Measurements from ENCODE around the gene PCMT1. TPM values are rescaled to one million over a fixed set of nuclear protein-coding genes. Genes with fewer than 3 reads are reported as not detected.
"Not testable (repeated sequence)": the region's sequence is repeated elsewhere in the genome, so short reads cannot be mapped to it uniquely, and the experiment has no call there.

PCMT1 gene
- total and polyA plus RNA-seq, 10 of the 15 experiments (the other 5 are each of a cell fraction or from before 2014, with no cell fraction given): 48.5 to 126 (median 81.2) TPM

DNA sequence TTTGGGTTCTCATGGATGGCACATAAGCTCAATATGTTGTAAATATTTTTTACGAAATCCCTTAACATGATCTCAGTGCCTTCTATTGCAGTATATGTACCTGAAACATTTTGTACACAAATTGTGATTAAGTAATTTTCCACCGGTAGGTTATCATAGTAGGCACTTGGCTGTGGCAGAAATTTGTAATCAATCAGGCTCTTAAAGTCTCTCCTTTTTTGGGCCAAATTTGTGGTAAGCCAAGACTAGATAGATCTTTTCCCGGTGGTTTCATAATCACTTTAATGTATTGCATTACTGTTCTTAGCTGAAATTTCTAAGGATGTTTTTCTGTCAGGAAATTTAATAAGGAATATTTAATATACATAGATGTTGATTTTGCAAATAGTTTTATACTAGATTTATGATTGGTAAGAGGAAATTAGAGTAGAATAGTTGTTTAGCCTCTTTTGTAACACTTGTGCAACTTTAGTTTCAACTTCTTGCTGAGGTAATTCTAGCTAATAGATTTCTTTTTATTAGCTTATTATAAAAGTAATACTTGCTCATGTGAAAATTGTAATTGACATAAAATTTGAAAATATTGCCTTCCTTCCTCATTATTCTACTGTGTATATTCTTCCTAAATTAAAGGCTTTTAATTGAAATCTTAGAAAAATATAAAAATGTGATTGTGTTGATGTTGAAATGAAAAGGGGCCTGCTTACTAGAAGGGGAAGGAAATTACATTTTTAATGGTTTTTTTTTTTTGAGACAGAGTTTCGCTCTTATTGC, 3.2 kb downstream of the PCMT1 start (continued):
- no peak for TF ChIP-seq ZNF207 (IDR thresholded peaks at IDR 0.05; ENCODE audit: borderline replicate concordance)
- no peak for TF ChIP-seq SREBF2 (IDR thresholded peaks at IDR 0.05; ENCODE audit: low read length)
- TF ChIP-seq, protein P1, sequence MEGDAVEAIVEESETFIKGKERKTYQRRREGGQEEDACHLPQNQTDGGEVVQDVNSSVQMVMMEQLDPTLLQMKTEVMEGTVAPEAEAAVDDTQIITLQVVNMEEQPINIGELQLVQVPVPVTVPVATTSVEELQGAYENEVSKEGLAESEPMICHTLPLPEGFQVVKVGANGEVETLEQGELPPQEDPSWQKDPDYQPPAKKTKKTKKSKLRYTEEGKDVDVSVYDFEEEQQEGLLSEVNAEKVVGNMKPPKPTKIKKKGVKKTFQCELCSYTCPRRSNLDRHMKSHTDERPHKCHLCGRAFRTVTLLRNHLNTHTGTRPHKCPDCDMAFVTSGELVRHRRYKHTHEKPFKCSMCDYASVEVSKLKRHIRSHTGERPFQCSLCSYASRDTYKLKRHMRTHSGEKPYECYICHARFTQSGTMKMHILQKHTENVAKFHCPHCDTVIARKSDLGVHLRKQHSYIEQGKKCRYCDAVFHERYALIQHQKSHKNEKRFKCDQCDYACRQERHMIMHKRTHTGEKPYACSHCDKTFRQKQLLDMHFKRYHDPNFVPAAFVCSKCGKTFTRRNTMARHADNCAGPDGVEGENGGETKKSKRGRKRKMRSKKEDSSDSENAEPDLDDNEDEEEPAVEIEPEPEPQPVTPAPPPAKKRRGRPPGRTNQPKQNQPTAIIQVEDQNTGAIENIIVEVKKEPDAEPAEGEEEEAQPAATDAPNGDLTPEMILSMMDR (IDR thresholded peaks at IDR 0.05 in 2 of 3, conservative IDR thresholded peaks at IDR 0.05 in 1 of 3; ENCODE audit: control insufficient read depth in 2 of 3, extremely low read depth in 1 of 3, insufficient read depth in 1 of 3, low read depth in 3 of 3, low read length in 3 of 3): no peak
- TF ChIP-seq NRF1 (conservative IDR thresholded peaks at IDR 0.05; ENCODE audit: low read depth, low read length): no peak
- TF ChIP-seq, protein P2, sequence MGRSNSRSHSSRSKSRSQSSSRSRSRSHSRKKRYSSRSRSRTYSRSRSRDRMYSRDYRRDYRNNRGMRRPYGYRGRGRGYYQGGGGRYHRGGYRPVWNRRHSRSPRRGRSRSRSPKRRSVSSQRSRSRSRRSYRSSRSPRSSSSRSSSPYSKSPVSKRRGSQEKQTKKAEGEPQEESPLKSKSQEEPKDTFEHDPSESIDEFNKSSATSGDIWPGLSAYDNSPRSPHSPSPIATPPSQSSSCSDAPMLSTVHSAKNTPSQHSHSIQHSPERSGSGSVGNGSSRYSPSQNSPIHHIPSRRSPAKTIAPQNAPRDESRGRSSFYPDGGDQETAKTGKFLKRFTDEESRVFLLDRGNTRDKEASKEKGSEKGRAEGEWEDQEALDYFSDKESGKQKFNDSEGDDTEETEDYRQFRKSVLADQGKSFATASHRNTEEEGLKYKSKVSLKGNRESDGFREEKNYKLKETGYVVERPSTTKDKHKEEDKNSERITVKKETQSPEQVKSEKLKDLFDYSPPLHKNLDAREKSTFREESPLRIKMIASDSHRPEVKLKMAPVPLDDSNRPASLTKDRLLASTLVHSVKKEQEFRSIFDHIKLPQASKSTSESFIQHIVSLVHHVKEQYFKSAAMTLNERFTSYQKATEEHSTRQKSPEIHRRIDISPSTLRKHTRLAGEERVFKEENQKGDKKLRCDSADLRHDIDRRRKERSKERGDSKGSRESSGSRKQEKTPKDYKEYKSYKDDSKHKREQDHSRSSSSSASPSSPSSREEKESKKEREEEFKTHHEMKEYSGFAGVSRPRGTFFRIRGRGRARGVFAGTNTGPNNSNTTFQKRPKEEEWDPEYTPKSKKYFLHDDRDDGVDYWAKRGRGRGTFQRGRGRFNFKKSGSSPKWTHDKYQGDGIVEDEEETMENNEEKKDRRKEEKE (IDR thresholded peaks at IDR 0.05): no peak

DNA sequence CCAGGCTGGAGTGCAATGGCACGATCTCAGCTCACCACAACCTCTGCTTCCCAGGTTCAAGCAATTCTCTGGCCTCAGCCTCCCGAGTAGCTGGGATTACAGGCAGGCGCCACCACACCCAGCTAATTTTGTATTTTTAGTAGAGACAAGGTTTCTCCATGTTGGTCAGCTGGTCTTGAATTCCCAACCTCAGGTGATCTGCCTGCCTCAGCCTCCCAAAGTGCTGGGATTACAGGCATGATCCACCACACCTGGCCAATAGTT, 3.8 kb downstream of the PCMT1 start:
- Histone ChIP-seq H3K4me1 (ENCODE audit: control insufficient read depth, insufficient read depth, low read length) (peaks cover 16% of the 10 kb centered on the region), H3K4me2 (ENCODE audit: control insufficient read depth, insufficient read depth) (0 out of 2 replicates have a peak overlapping the region, but pooled peaks have one; percentile 25), H3K79me2 (ENCODE audit: control insufficient read depth, insufficient read depth, low read length) (peaks cover 49% of the 10 kb centered on the region)
- ATAC-seq; H4K20me1 ChIP-seq (ENCODE audit: control insufficient read depth, insufficient read depth); H3K9ac ChIP-seq (ENCODE audit: control insufficient read depth, insufficient read depth, low read length); in situ Hi-C loops (cut with MboI); H3K4me3 ChIP-seq; H3K27me3 ChIP-seq (replicated peaks in 1 of 2; ENCODE audit: control insufficient read depth in 2 of 2, insufficient read depth in 2 of 2, low read length in 1 of 2); DNase-seq (ENCODE audit: low read depth, low spot score); H3K27ac ChIP-seq (ENCODE audit: control insufficient read depth, insufficient read depth); intact Hi-C loops (cut with micrococcal nuclease; ENCODE audit: unreplicated experiment); H2AFZ ChIP-seq (ENCODE audit: control insufficient read depth, low read depth, low read length); H3K9me3 ChIP-seq (replicated peaks; ENCODE audit: control insufficient read depth, insufficient read depth, low read length); H3K36me3 ChIP-seq (ENCODE audit: control insufficient read depth in 2 of 2, insufficient read depth in 2 of 2, low read length in 1 of 2); FAIRE-seq; BruUV-seq (replicated peaks): not testable (repeated sequence)
- ChIA-PET POLR2A (interaction anchor here (1.2 kb wide), 2 partner anchors 8 to 10 kb away, joined by 3 to 4 read pairs; no protein-coding TSS in a partner anchor), CTCF (interaction anchor here (0.8 to 1.8 kb wide), 5 partner anchors 8 to 207 kb away, joined by 3 to 5 read pairs (median 3); partner anchors contain the start of gene PPIL4), RAD21 (ENCODE audit: unreplicated experiment) (interaction anchor here (1.0 to 1.6 kb wide), 2 partner anchors 10 to 173 kb away, joined by 3 to 5 read pairs; no protein-coding TSS in a partner anchor), SMC1A (ENCODE audit: uncharacterized antibody, unreplicated experiment) (interaction anchor here (0.6 to 1.1 kb wide), 6 partner anchors 9 to 1121 kb away, joined by 3 to 4 read pairs (median 3); no protein-coding TSS in a partner anchor)
- WGBS (ENCODE audit: insufficient coverage, insufficient replicate concordance, low lambda C conversion rate, missing lambda C conversion rate): 96% methylated on average over 3 of the region's 3 CpGs
